GM21786 (cell line): ENCODE data around the gene LYSMD4.

Experiments
- ATAC-seq: cut with Tn5 transposase; IDR thresholded peaks from one replicate; pipeline ENCODE4 v1.9.1; 2021; ENCODE audit not compliant: unreplicated experiment

LYSMD4 gene

DNA sequence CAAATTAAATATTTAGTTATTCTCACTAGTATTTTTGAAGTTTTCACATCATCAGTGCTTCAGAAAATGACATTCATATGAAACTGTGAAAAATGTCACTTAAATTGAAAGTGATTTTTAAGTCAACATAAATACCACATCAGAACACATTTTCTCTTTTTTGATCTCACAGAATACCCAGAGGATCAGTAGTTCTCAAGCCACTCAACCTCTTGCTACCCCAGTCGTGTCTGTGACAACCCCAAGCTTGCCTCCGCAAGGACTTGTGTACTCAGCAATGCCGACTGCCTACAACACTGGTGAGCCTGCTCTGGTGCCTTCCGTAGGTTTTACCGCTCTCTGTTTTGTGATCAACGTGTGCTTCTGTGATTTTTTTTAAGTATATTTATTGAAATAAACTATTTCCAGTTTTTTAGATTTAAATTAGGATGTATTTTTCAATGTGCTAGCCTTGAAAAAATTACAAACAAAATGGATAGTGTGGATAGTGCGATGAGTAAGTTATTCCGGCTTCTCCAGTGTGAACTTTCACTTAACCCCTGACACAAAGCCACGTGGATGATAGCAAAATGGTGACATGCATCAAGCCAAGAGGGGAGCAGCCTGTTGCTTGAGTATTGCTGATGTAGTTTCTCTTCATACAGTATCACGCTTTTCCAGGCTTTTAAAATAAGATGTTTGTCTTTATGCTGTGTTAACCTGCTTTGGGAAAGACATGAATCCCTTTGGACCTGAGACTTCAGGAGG lies 26.5 kb downstream of the LYSMD4 start:
- ATAC-seq = no peak

DNA sequence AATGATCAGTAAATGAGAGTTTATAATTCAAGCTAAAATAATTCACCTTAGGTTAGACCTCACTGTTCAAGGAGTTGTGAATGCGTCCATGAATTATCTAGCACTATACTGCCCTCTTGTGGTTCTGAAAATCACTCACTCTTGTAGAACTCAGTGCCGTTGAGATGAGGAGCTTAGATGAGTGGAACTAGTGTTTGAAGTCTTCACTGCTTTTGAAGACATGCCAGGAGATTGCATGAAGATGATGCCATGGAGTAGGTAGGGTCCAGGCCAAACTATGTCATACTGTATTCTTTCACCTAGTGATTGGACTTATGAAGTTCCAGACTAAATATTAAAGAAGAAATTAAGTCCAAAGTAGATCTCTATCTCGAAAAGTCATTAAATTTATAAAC lies 28.8 kb downstream of the LYSMD4 start:
- ATAC-seq = peak; percentile 73

DNA sequence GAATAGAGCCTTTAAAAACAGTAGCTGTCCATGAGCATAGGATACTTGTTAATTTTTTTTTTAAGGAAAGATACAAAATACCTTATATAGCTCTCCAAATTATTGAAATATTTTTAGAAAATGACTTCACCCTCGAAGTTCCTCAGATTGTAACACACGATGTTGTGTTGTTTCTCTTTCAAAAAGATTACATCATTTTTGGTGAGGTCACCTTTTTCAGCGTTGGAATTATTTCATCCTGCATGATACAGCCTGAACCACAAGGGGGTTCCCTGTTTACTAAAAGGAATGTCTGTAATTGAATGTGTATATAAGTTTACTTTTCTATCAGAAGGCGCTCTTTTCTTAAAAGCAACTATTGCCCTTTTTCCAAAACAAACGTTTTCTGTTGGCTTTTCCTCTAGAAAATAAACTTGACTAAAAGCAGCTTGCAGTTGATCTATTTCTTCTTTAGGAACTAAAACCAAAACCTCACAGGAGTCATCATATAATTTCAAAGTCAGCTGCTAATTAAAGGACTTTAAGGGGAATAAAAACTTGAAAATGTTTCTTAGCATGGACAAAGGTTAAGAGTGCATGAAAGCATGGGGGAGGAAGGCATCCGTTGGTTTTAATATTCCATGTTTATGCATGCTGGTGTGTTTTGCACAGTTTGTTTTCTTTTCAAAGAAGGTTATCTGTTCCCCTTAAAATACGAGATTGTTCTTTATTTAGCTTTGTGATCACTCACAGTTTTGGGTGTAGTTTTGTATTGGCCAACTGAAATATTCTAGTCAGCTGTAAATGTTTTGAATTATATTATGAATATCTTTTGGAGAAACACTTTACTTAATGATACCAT lies 29.4 kb downstream of the LYSMD4 start:
- peak; percentile 50 for ATAC-seq

DNA sequence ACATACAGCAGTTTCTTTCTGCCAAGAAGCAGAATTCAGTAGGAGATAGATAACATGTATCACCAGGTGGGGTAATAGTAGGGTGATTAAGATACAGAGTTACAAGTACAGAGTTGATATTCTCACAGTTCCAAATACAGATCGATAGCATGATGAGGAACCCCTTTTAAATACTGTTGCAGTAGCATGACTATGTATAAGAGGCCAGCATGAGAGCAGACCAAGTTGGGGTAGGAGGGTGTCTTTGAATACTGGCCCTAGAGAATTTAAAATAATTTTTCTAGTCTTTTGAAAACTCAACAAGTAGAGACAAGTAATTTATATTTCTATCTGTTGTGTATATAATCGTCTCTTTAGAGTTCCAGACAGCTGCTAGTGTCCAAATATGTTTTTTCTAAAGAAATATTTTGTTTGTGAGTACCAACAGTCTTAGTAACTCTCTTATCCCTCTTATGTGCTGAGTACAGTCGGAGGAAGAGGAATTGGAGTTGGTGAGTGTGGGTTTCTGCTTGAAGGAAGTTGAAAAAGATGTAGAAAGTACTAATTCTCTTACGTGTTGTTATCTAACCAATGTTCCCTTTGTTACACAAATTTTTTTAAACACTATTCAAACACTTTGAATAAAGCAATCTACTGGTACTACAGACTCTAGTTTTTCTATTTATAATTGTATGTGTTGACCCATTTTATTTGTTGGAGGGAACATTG lies 30.2 kb downstream of the LYSMD4 start:
- no peak for ATAC-seq

DNA sequence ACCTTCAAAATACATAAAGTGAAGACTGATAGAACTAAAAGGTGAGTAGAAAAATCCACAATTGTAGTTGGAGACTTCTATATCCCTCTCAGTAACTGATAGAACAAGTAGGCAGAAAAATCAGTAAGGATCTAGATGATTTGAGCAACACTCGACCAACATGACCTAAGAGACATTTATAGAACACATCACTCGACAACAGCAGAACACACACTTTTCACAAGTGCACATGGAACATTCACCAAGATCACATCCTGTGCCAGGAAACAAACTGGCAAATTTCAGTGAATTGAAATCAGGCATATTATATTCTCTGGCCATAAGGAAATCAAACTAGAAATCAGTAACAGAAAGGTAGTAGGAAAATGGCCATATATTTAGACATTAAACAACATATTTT lies 37.1 kb downstream of the LYSMD4 start:
- ATAC-seq = no peak

DNA sequence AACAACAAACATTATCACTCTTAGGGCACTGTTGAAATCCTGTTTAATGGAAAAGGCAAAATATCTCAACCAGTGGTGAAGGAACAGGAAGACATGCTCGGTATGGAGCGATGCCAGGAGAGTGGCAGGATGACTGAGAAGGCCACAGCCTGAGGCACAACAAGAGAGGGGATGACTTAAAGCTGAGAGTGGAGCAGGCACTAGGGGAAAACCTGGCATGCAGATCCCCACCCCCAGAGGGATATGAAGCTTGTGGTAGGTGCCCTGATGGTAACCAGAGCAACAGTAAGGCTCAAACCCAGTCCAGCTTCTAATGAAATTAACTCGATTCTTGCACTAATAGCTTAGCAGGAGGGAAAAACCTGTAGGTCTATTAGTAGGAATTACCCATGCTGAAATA lies 40.4 kb downstream of the LYSMD4 start:
- no peak for ATAC-seq

DNA sequence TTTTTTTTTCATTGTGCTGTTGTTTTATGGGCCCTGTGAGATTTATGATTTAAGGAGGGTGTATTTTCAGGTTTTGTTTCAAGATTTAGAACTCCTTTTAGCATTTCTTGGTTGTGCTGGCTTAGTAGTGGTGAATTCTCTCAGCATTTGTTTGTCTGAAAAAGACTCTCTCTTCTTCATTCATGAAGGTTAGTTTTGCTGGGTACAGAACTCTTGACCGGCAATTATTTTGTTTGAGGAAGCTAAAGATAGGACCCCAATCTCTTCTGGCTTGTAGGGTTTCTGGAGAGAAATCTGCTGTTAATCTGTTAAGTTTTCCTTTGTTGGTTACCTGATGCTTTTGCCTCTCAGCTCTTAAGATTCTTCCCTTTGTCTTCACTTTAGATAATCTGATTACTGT lies 46.9 kb downstream of the LYSMD4 start:
- no peak for ATAC-seq

DNA sequence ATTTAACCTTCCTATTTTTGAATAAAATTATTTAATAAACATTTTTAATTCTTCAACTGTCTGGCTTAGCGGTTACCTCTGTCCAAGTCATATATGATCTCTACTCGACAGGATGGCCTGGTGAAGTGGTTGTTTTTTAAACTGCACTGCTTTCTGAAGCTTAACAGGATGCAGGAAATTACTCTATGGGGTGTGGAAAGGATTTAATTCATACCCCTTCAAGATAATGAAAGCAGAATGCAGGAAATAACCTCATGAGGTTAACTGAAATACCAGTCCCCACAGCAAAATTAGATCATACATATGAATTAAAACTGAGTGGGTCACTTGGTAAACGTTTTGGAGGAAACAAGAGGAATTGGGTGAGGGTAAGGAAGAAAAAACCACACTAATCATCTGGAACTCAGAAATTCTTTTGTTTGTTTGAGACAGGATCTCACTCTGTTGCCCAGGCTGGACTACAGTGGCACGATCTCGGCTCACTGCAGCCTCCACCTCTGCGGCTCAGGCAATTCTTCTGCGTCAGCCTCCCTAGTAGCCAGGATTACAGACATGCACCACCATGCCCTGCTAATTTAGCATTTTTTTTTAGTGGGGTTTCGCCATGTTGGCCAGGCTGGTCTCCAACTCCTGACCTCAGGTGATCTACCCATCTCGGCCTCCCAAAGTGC lies 50.1 kb downstream of the LYSMD4 start:
- no peak for ATAC-seq

DNA sequence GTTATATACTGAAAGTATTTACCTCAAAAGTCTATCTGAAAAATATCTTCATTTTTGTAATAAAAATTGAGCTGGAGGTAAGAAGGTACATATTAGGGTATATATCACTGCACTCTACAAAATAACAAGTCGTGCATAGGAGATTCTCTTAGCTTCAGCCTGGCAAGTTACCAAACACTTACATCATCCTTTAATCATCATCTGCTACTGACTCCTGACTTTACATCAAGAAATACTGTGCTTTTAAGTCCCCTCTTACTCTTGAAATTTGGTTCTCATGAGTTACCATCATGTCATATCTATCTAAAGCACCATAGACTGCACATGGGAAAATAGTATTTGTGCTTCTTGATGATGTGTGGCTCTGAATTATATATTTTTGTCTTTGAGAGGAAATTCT lies 50.8 kb downstream of the LYSMD4 start:
- ATAC-seq = no peak

DNA sequence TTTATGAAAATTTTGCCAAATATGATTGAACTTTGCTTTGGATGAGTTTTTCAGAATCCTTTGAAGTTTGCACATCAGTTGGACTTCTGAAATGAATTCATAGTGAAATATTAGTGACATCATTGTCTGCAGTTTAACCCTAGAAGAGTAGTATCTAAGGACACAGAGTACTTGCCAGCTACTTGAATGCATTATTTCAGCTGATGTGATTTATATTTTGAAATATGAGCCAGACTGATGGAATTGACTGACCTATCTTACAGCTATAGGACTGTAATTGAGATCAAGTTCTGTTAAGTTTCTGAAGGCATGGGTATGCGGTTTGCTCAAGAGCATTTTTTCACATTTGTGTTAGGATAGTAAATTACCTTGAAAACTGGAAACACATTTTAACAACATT lies 51.2 kb downstream of the LYSMD4 start:
- no peak for ATAC-seq

DNA sequence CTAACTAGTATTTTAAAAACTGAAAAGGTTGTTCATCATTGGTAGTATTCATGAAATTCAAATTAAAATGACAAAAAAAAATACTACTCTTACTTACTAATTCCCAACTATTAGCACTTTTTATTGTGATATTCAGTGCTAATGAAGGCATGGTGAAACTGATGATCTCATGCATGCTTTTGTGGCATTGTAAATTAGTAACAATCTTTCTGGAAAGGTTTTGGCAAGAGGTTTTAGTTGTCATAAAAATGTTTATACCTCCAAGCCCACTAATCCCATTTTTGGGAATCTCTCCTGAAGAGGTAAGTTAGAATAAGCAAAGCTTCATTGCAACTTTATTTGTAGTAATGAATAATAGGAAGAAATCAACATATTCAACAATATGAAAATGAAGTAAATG lies 53.0 kb downstream of the LYSMD4 start:
- ATAC-seq = no peak

DNA sequence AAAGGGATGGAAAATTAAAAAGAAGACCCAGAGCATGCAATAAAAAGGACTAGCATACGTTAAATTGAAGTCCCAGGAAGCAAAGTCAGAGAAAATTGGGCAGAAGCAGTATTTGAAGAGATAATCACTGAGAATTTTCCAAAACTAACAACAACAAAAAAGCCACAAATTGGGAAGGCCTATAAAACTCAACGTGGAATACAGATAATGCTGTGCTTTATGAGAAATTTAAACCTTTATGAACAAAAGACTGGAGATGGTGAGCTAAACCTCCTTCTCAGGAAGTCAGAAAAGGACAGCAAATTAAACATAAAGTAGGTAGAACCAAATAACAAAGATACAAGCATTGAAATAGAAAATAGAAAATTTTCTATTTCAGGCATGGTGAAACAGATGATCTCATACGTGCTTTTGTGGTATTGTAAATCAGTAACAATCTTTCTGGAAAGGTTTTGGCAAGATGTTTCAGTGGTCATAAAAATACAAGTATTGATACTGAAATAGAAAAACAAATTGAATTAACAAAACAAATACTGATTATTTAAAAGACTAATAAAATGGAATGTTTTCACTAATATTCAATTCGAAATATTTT lies 55.6 kb downstream of the LYSMD4 start:
- ATAC-seq = peak; percentile 73
